Loucy (cell line): ENCODE results near the gene THSD7A.

Experiments used
- H2AFZ ChIP-seq: fragments of 200-600 bp; sonication (generic); 2 replicates; pipeline ENCODE4 v1.6.0; 2016; ENCODE audit warnings: antibody characterized with exemption, mild to moderate bottlenecking, low read length, moderate library complexity
- H3F3A ChIP-seq: fragments of 200-600 bp; 2 replicates; pipeline ENCODE4 v1.6.0; 2016; ENCODE audit warnings: antibody characterized with exemption, low read depth, mild to moderate bottlenecking
- H3K27me3 ChIP-seq: fragments of 200-600 bp; sonication (generic); 2 replicates; pipeline ENCODE4 v1.6.1; 2014; ENCODE audit warnings: low read length, mild to moderate bottlenecking; ENCODE audit not compliant: insufficient read depth, poor library complexity, severe bottlenecking
- H3K36me3 ChIP-seq: fragments of 200-600 bp; sonication (generic); 2 replicates; pipeline ENCODE4 v1.6.1; 2016; ENCODE audit warnings: low read length; ENCODE audit not compliant: insufficient read depth
- H3K4me1 ChIP-seq: fragments of 200-600 bp; sonication (generic); 2 replicates; pipeline ENCODE4 v1.5.1; 2014; ENCODE audit warnings: low read length, mild to moderate bottlenecking; ENCODE audit not compliant: insufficient read depth, poor library complexity, severe bottlenecking
- H3K4me2 ChIP-seq: fragments of 200-600 bp; sonication (generic); 2 replicates; pipeline ENCODE4 v1.6.0; 2014; ENCODE audit warnings: antibody characterized with exemption, low read length, low read depth, mild to moderate bottlenecking; ENCODE audit not compliant: poor library complexity, severe bottlenecking
- H3K4me3 ChIP-seq: fragments of 200-600 bp; sonication (generic); 2 replicates; pipeline ENCODE4 v1.5.1; 2014; ENCODE audit warnings: low read length, mild to moderate bottlenecking, mixed read lengths; ENCODE audit not compliant: poor library complexity, severe bottlenecking
- H3K79me2 ChIP-seq: fragments of 200-600 bp; sonication (generic); 2 replicates; pipeline ENCODE4 v1.6.1; 2014; ENCODE audit warnings: low read length; ENCODE audit not compliant: insufficient read depth
- H3K9ac ChIP-seq: fragments of 200-600 bp; sonication (generic); 2 replicates; pipeline ENCODE4 v1.6.0; 2014; ENCODE audit warnings: mild to moderate bottlenecking, low read depth, low read length, moderate library complexity; ENCODE audit not compliant: poor library complexity, severe bottlenecking
- H3K9me2 ChIP-seq: fragments of 200-600 bp; sonication (generic); replicated peaks from 2 replicates; pipeline ENCODE4 v1.6.1; 2016; ENCODE audit warnings: low read depth, low read length, mixed read lengths
- H3K9me3 ChIP-seq: fragments of 200-600 bp; sonication (generic); 2 replicates; pipeline ENCODE4 v1.6.1; 2014; ENCODE audit warnings: mild to moderate bottlenecking, antibody characterized with exemption, low read length, low read depth; ENCODE audit not compliant: insufficient read depth
- H4K20me1 ChIP-seq: fragments of 200-600 bp; sonication (generic); 2 replicates; pipeline ENCODE4 v1.6.0; 2014; ENCODE audit warnings: antibody characterized with exemption, low read length, mild to moderate bottlenecking; ENCODE audit not compliant: insufficient read depth, poor library complexity, severe bottlenecking
- EZH2phosphoT487 ChIP-seq: fragments of 200-600 bp; IDR thresholded peaks from 2 replicates; pipeline ENCODE4 v1.6.1; 2018; ENCODE audit warnings: antibody characterized with exemption, mild to moderate bottlenecking, moderate library complexity, borderline replicate concordance
- TF ChIP-seq, protein P1 (sequence below): fragments of 200-600 bp; sonication (generic); conservative IDR thresholded peaks from 2 replicates; pipeline ENCODE4 v1.5.1; 2014; ENCODE audit warnings: mild to moderate bottlenecking, antibody characterized with exemption, low read length

Gene THSD7A

DNA sequence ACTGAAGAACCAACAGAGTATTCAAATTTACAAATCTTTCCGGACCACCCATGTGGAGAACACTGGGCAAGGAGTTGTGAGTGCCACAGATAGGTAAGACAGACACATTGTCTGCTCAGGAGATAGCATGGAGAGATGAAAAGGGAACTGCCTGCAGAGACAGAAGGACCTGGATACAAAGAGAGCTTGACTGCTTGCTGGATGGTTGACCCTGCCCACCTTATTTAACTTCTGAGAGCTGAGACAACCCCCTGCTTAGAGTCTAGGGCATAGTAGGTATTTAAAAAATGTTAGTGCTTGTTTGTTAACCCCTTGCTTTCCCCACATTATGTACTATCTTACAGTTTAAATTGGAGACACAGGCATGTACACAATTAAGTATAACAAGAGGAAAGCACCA is 314.1 kb downstream of the THSD7A start:
- no peaks in the 10 kb centered on the region for H3K9me3 ChIP-seq
- H3K4me1 ChIP-seq, result no peaks in the 10 kb centered on the region
- no peak overlapping the region for H3K4me2 ChIP-seq
- no peaks in the 10 kb centered on the region for H3F3A ChIP-seq
- TF ChIP-seq, protein P1, sequence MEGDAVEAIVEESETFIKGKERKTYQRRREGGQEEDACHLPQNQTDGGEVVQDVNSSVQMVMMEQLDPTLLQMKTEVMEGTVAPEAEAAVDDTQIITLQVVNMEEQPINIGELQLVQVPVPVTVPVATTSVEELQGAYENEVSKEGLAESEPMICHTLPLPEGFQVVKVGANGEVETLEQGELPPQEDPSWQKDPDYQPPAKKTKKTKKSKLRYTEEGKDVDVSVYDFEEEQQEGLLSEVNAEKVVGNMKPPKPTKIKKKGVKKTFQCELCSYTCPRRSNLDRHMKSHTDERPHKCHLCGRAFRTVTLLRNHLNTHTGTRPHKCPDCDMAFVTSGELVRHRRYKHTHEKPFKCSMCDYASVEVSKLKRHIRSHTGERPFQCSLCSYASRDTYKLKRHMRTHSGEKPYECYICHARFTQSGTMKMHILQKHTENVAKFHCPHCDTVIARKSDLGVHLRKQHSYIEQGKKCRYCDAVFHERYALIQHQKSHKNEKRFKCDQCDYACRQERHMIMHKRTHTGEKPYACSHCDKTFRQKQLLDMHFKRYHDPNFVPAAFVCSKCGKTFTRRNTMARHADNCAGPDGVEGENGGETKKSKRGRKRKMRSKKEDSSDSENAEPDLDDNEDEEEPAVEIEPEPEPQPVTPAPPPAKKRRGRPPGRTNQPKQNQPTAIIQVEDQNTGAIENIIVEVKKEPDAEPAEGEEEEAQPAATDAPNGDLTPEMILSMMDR, result no peak
- no peak for TF ChIP-seq EZH2phosphoT487
- H3K27me3 ChIP-seq, result no peaks in the 10 kb centered on the region
- no peaks in the 10 kb centered on the region for H3K9me2 ChIP-seq
- no peaks in the 10 kb centered on the region for H3K79me2 ChIP-seq
- no peaks in the 10 kb centered on the region for H4K20me1 ChIP-seq
- H3K36me3 ChIP-seq, result no peaks in the 10 kb centered on the region
- no peak overlapping the region for H2AFZ ChIP-seq
- H3K9ac ChIP-seq, result no peak overlapping the region
- H3K4me3 ChIP-seq, result no peak overlapping the region

DNA sequence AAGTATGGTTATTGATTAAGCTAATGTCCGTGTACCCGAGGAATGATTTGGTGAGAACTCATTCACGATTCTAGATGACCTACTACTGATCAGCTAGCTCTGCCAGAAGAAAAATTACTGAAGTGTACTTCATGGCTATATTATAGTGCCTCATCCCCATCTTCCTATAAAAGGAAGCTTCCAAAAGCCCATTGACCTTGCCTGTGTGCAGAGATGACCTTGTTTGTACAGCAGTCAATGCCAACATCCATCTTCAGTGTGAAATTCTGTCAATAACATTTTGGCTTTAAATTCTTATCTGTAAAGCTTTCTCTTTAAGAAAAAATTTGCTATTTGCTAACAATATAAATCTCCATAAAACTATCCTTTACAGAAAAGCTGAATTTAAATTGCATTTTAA is 315.7 kb downstream of the THSD7A start:
- Histone ChIP-seq H4K20me1 (no peaks in the 10 kb centered on the region), H3K9ac (no peak overlapping the region), H3K79me2 (no peaks in the 10 kb centered on the region), H3K9me3 (no peaks in the 10 kb centered on the region), H3K27me3 (no peaks in the 10 kb centered on the region), H3K4me2 (no peak overlapping the region), H3K36me3 (no peaks in the 10 kb centered on the region), H3F3A (no peaks in the 10 kb centered on the region), H3K4me1 (no peaks in the 10 kb centered on the region), H2AFZ (no peak overlapping the region), H3K4me3 (no peak overlapping the region), H3K9me2 (no peaks in the 10 kb centered on the region)
- TF ChIP-seq EZH2phosphoT487, result no peak
- TF ChIP-seq, protein P1, result no peak

- H3K79me2 ChIP-seq, result no peaks in the 10 kb centered on the region
- no peaks in the 10 kb centered on the region for H3K27me3 ChIP-seq
- no peak for TF ChIP-seq EZH2phosphoT487
- TF ChIP-seq, protein P1, result no peak
- no peaks in the 10 kb centered on the region for H3K9me2 ChIP-seq
- H3K4me3 ChIP-seq, result no peak overlapping the region
- H3K4me1 ChIP-seq, result no peaks in the 10 kb centered on the region
- no peak overlapping the region for H2AFZ ChIP-seq
- H3K4me2 ChIP-seq, result no peak overlapping the region
- no peaks in the 10 kb centered on the region for H3K36me3 ChIP-seq
- no peaks in the 10 kb centered on the region for H3F3A ChIP-seq
- H4K20me1 ChIP-seq, result no peaks in the 10 kb centered on the region
- no peak overlapping the region for H3K9ac ChIP-seq
- H3K9me3 ChIP-seq, result no peaks in the 10 kb centered on the region
These were observed 318.5 kb downstream of the THSD7A start for GRCh38 chr7:11513460-11513859.
